Natural killer cell (primary cell): ENCODE results near the gene DPCD. TPM values are rescaled to one million over a fixed set of nuclear protein-coding genes. Genes with fewer than 3 reads are reported as not detected.

Experiments
- ATAC-seq, 3 donors: fragments of 150-1000 bp in 2 of 3; fragments of 200-7000 bp in 1 of 3; cut with Tn5 transposase; 1 replicate in 1 of 3; 2 replicates in 2 of 3; pipeline ENCODE4 v1.10.0; 2021; ENCODE audit warnings: mild to moderate bottlenecking in 2 of 3, moderate library complexity in 2 of 3
- DNase-seq, 2 donors: peaks; one replicate each; pipeline versions ENCODE4 v3.0.0 to v3.0.0-alpha.2; 2013 to 2021; ENCODE audit warnings: mixed read lengths in 1 of 2
- H3K27ac ChIP-seq: one replicate; pipeline ENCODE4 v1.5.1; 2013; ENCODE audit warnings: mild to moderate bottlenecking, low read length
- H3K27me3 ChIP-seq: one replicate; pipeline ENCODE4 v1.6.1; 2013; ENCODE audit warnings: low read length; ENCODE audit not compliant: control insufficient read depth, insufficient read depth
- H3K36me3 ChIP-seq: one replicate; pipeline ENCODE4 v1.6.1; 2013; ENCODE audit warnings: low read length; ENCODE audit not compliant: control insufficient read depth, insufficient read depth
- H3K4me1 ChIP-seq: one replicate; pipeline ENCODE4 v1.6.1; 2013; ENCODE audit warnings: low read length; ENCODE audit not compliant: control insufficient read depth, insufficient read depth
- H3K4me3 ChIP-seq: one replicate; pipeline ENCODE4 v1.5.1; 2013; ENCODE audit warnings: low read length
- H3K9me3 ChIP-seq: one replicate; pipeline ENCODE4 v1.6.1; 2013; ENCODE audit warnings: low read length; ENCODE audit not compliant: control insufficient read depth, insufficient read depth
- H3K27ac Mint-ChIP-seq, 2 donors: one replicate each; pipeline ENCODE4 v1.8.0; 2022; ENCODE audit warnings: mild to moderate bottlenecking in 2 of 2, mixed read lengths in 2 of 2, moderate library complexity in 1 of 2
- H3K27me3 Mint-ChIP-seq, 2 donors: one replicate each; pipeline ENCODE4 v1.8.0; 2022; ENCODE audit warnings: low read depth in 2 of 2, mixed read lengths in 2 of 2
- H3K36me3 Mint-ChIP-seq: one replicate; pipeline ENCODE4 v1.8.0; 2022; ENCODE audit warnings: mixed read lengths
- H3K4me1 Mint-ChIP-seq, 2 donors: one replicate each; pipeline ENCODE4 v1.8.0; 2022; ENCODE audit warnings: mixed read lengths in 2 of 2
- H3K4me3 Mint-ChIP-seq: one replicate; pipeline ENCODE4 v1.8.0; 2022; ENCODE audit warnings: mild to moderate bottlenecking, moderate library complexity, mixed read lengths
- H3K9me3 Mint-ChIP-seq, 2 donors: one replicate each; pipeline ENCODE4 v1.8.0; 2022; ENCODE audit warnings: mixed read lengths in 2 of 2
- CTCF ChIP-seq: fragments of 200-600 bp; IDR thresholded peaks from one replicate; pipeline ENCODE4 v1.8.0; 2022; ENCODE audit warnings: antibody characterized with exemption
- WGBS: methylation state at CpG from one replicate; pipeline ENCODE4 v1.1.7; 2013; ENCODE audit warnings: missing lambda C conversion rate; ENCODE audit not compliant: insufficient coverage; 5-methylcytosine and 5-hydroxymethylcytosine counted together
- intact Hi-C: fragments of 100-400 bp; cut with micrococcal nuclease; formaldehyde crosslinking; loops from one replicate; pipeline ENCODE4 v1.14.2; 2022
- total RNA-seq, 4 donors: library from RNA; stranded (reverse); fragments of 120-200 nt in 1 of 4; gene quantifications; one replicate each; pipeline versions ENCODE4 v1.2.3 to v1.2.4, GENCODE V29; 2013 to 2022

The DPCD gene
- total RNA-seq, 3 donors from 2014 or later (not counting 1 experiment from before 2014, with no cell fraction given), result 0.72 to 1.0 (median 0.83) TPM

- intact Hi-C loops, result no loop called here
- Histone ChIP-seq H3K4me1 (no peaks in the 10 kb centered on the region), H3K4me3 (no peak overlapping the region), H3K27ac (no peak overlapping the region), H3K27me3 (no peaks in the 10 kb centered on the region), H3K9me3 (no peaks in the 10 kb centered on the region), H3K36me3 (peaks cover 56% of the 10 kb centered on the region)
- DNase-seq (no peak), ATAC-seq (no peak)
- 88% methylated on average over 6 of the region's 6 CpGs for WGBS
- peaks cover 20 to 21% of the 10 kb centered on the region in 2 donors for H3K4me1 Mint-ChIP-seq
- H3K27me3 Mint-ChIP-seq, result no peaks in the 10 kb centered on the region
- H3K36me3 Mint-ChIP-seq, result peaks cover 14% of the 10 kb centered on the region
- H3K9me3 Mint-ChIP-seq, result no peaks in the 10 kb centered on the region
- H3K4me3 Mint-ChIP-seq, result no peak overlapping the region
- TF ChIP-seq CTCF, result no peak
- H3K27ac Mint-ChIP-seq, result peak overlapping the region; percentile 47 to 54
Measured at GRCh38 chr10:101655570-101655969, 67.4 kb downstream of the DPCD start.

GRCh38 chr10:101656890-101657289, 68.8 kb downstream of the DPCD start:
- no peaks in the 10 kb centered on the region for H3K4me1 ChIP-seq
- Mint-ChIP-seq H3K4me1 (peaks cover 21 to 25% of the 10 kb centered on the region in 2 donors), H3K27me3 (no peaks in the 10 kb centered on the region), H3K9me3 (no peaks in the 10 kb centered on the region), H3K27ac (peak overlapping the region in 1 of 2 donors; percentile 46), H3K36me3 (peaks cover 14% of the 10 kb centered on the region), H3K4me3 (no peak overlapping the region)
- ATAC-seq, result no peak
- H3K36me3 ChIP-seq, result peaks cover 60% of the 10 kb centered on the region
- no peak for TF ChIP-seq CTCF
- H3K4me3 ChIP-seq, result no peak overlapping the region
- WGBS, result 100% methylated on average over 2 of the region's 2 CpGs
- intact Hi-C loops, result no loop called here
- no peaks in the 10 kb centered on the region for H3K9me3 ChIP-seq
- no peak for DNase-seq
- H3K27ac ChIP-seq, result no peak overlapping the region
- H3K27me3 ChIP-seq, result no peaks in the 10 kb centered on the region

- no peak for TF ChIP-seq CTCF
- intact Hi-C loops, result no loop called here
- H3K27ac ChIP-seq, result no peak overlapping the region
- Mint-ChIP-seq H3K27ac (no peak overlapping the region), H3K4me1 (peaks cover 21 to 32% of the 10 kb centered on the region in 2 donors), H3K9me3 (no peaks in the 10 kb centered on the region), H3K4me3 (no peak overlapping the region), H3K27me3 (no peaks in the 10 kb centered on the region), H3K36me3 (peaks cover 14% of the 10 kb centered on the region)
- H3K36me3 ChIP-seq, result peaks cover 69% of the 10 kb centered on the region
- 88% methylated on average over 5 of the region's 5 CpGs for WGBS
- H3K9me3 ChIP-seq, result no peaks in the 10 kb centered on the region
- no peaks in the 10 kb centered on the region for H3K4me1 ChIP-seq
- H3K4me3 ChIP-seq, result no peak overlapping the region
- H3K27me3 ChIP-seq, result no peaks in the 10 kb centered on the region
- no peak for ATAC-seq
- DNase-seq, result no peak
Measured at GRCh38 chr10:101658975-101659374, 70.9 kb downstream of the DPCD start.

Other genes starting within 250 kb of the DPCD start
- gene BTRC, start 234.2 kb upstream of the DPCD start, total RNA-seq, result 10 to 100 TPM; 13.5 to 22.8 (median 15.2) TPM
- 10 to 100 TPM; 22.8 to 31.4 (median 26.1) TPM for gene POLL, start 64 bp upstream of the DPCD start, total RNA-seq
- gene FBXW4, start 106.8 kb downstream of the DPCD start, total RNA-seq, result 100 to 1,000 TPM in 1 of 3 donors, 10 to 100 TPM in 2; 85.9 to 106 (median 91.9) TPM
- gene FGF8, start 187.8 kb downstream of the DPCD start, total RNA-seq, result not detected
- gene NPM3, start 195.1 kb downstream of the DPCD start, total RNA-seq, result 1 to 10 TPM; 8.2 to 9.0 (median 8.5) TPM
- 100 to 1,000 TPM; 427 to 488 (median 481) TPM for gene OGA, start 230.1 kb downstream of the DPCD start, total RNA-seq